ENCODE measurements around the gene ORC4.

- TF ChIP-seq, protein P1, sequence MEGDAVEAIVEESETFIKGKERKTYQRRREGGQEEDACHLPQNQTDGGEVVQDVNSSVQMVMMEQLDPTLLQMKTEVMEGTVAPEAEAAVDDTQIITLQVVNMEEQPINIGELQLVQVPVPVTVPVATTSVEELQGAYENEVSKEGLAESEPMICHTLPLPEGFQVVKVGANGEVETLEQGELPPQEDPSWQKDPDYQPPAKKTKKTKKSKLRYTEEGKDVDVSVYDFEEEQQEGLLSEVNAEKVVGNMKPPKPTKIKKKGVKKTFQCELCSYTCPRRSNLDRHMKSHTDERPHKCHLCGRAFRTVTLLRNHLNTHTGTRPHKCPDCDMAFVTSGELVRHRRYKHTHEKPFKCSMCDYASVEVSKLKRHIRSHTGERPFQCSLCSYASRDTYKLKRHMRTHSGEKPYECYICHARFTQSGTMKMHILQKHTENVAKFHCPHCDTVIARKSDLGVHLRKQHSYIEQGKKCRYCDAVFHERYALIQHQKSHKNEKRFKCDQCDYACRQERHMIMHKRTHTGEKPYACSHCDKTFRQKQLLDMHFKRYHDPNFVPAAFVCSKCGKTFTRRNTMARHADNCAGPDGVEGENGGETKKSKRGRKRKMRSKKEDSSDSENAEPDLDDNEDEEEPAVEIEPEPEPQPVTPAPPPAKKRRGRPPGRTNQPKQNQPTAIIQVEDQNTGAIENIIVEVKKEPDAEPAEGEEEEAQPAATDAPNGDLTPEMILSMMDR (IDR thresholded peaks at IDR 0.05; ENCODE audit: poor library complexity): no peak
- TF ChIP-seq EZH2 (IDR thresholded peaks at IDR 0.05; ENCODE audit: borderline replicate concordance): no peak
- TF ChIP-seq EZH2phosphoT487 (IDR thresholded peaks at IDR 0.05; ENCODE audit: low read depth, severe bottlenecking, unreplicated experiment): no peak
These were observed 137.9 kb downstream of the ORC4 start for GRCh38 chr2:147882631-147883030.
